ENCODE measurements around the gene ZMYND11. TPM values are rescaled to one million over a fixed set of nuclear protein-coding genes. Genes with fewer than 3 reads are reported as not detected.

The ZMYND11 gene
- polyA plus RNA-seq (2013), result 26.0 and 27.2 TPM in 2 replicates

- Histone ChIP-seq H3K9me3 (ENCODE audit: insufficient read depth, low read depth, low read length) (no peaks in the 10 kb centered on the region), H4K12ac (ENCODE audit: low read depth, low read length) (peak within 1 kb of the TSS; percentile 95), H3K27ac (ENCODE audit: low read depth, low read length) (peak within 1 kb of the TSS; percentile 90), H3K14ac (ENCODE audit: low read length) (peak within 1 kb of the TSS; percentile 98), H3K23ac (ENCODE audit: low read length) (peak within 1 kb of the TSS; percentile 50), H2AK5ac (ENCODE audit: low read length) (peak within 1 kb of the TSS; percentile 84), H3K79me1 (ENCODE audit: low read length) (peaks cover 15% of the 10 kb centered on the region), H3K18ac (ENCODE audit: low read length) (peak within 1 kb of the TSS; percentile 97), H2BK120ac (ENCODE audit: insufficient read depth, low read length, poor library complexity) (peak within 1 kb of the TSS; percentile 92), H3K4ac (ENCODE audit: low read depth, low read length) (peak within 1 kb of the TSS; percentile 89), H2BK5ac (ENCODE audit: low read depth, low read length, poor library complexity) (peak within 1 kb of the TSS; percentile 90), H3K27me3 (ENCODE audit: insufficient read depth, low read length) (no peaks in the 10 kb centered on the region), H4K91ac (ENCODE audit: low read depth, low read length) (peak within 1 kb of the TSS; percentile 99), H3K36me3 (ENCODE audit: control insufficient read depth in 1 of 2, insufficient read depth in 2 of 2, low read length in 2 of 2) (no peaks in the 10 kb centered on the region), H3K4me1 (ENCODE audit: control insufficient read depth in 1 of 2, insufficient read depth in 2 of 2, low read length in 2 of 2) (peaks cover 9 to 20% of the 10 kb centered on the region in 2 experiments), H3K4me2 (ENCODE audit: low read length) (peak within 1 kb of the TSS; percentile 98), H3K9ac (ENCODE audit: low read length) (peak within 1 kb of the TSS; percentile 98), H3K4me3 (ENCODE audit: low read depth, low read length) (peak within 1 kb of the TSS; percentile 86), H2BK12ac (ENCODE audit: low read length) (peak within 1 kb of the TSS; percentile 67), H4K8ac (ENCODE audit: low read depth, low read length) (peak within 1 kb of the TSS; percentile 95), H3K79me2 (ENCODE audit: control insufficient read depth, insufficient read depth, low read length, poor library complexity) (peaks cover 21% of the 10 kb centered on the region), H2AFZ (ENCODE audit: insufficient read depth, low read length, poor library complexity) (peak within 1 kb of the TSS; percentile 86)
- DNase-seq, result peak in 1 of 2 donors; percentile 51
- WGBS (ENCODE audit: extremely low coverage, insufficient coverage, insufficient read length), result no CpG with 5 or more reads among the region's 73 CpGs
These were observed at the start of gene ZMYND11 for GRCh38 chr10:135132-135600. TSS of gene ZMYND11 (plus strand) at chr10:135455. CDS start at chr10:180013, 44,558 bp downstream.

DNA sequence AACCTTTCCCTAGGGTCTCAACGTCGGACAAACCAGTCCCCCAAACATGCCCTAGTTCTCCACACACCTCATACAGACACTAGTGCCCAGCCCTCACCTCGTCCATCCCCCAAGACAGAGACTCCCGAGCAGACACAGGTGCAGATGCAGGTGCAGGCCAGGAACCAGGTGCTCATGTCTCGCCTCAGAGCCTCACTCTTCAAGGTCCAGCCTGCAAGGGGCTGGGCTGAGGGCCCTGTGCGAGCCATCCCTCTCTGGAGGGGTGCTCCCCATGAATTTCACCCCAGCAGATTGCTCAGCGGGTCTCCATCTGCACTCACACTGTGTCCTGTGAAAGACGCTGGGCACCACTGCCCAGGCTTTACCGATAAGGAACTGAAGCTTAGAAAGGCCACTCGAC, 49.2 kb upstream of the ZMYND11 start:
- H3K4me3 ChIP-seq (ENCODE audit: low read depth, low read length), result no peak overlapping the region
- no peak for DNase-seq
- H3K27me3 ChIP-seq (ENCODE audit: insufficient read depth, low read length), result no peaks in the 10 kb centered on the region
- no CpG with 5 or more reads among the region's 10 CpGs for WGBS (ENCODE audit: extremely low coverage, insufficient coverage, insufficient read length)
- no peak overlapping the region for H2AFZ ChIP-seq (ENCODE audit: insufficient read depth, low read length, poor library complexity)
- no peak overlapping the region for H3K4ac ChIP-seq (ENCODE audit: low read depth, low read length)
- H3K27ac ChIP-seq (ENCODE audit: low read depth, low read length), result no peak overlapping the region
- no peaks in the 10 kb centered on the region for H3K79me1 ChIP-seq (ENCODE audit: low read length)
- H3K79me2 ChIP-seq (ENCODE audit: control insufficient read depth, insufficient read depth, low read length, poor library complexity), result no peaks in the 10 kb centered on the region
- no peak overlapping the region for H3K23ac ChIP-seq (ENCODE audit: low read length)
- H4K91ac ChIP-seq (ENCODE audit: low read depth, low read length), result no peak overlapping the region
- peaks cover 36% of the 10 kb centered on the region for H3K9me3 ChIP-seq (ENCODE audit: insufficient read depth, low read depth, low read length)
- H3K36me3 ChIP-seq (ENCODE audit: control insufficient read depth in 1 of 2, insufficient read depth in 2 of 2, low read length in 2 of 2), result no peaks in the 10 kb centered on the region
- no peak overlapping the region for H3K4me2 ChIP-seq (ENCODE audit: low read length)
- H2AK5ac ChIP-seq (ENCODE audit: low read length), result no peak overlapping the region
- H4K8ac ChIP-seq (ENCODE audit: low read depth, low read length), result no peak overlapping the region
- H4K12ac ChIP-seq (ENCODE audit: low read depth, low read length), result no peak overlapping the region
- H3K4me1 ChIP-seq (ENCODE audit: control insufficient read depth in 1 of 2, insufficient read depth in 2 of 2, low read length in 2 of 2), result peaks cover 9% of the 10 kb centered on the region in 2 experiments
- H3K18ac ChIP-seq (ENCODE audit: low read length), result no peak overlapping the region
- no peak overlapping the region for H3K9ac ChIP-seq (ENCODE audit: low read length)
- H2BK5ac ChIP-seq (ENCODE audit: low read depth, low read length, poor library complexity), result no peak overlapping the region
- no peak overlapping the region for H2BK12ac ChIP-seq (ENCODE audit: low read length)
- no peak overlapping the region for H2BK120ac ChIP-seq (ENCODE audit: insufficient read depth, low read length, poor library complexity)
- no peak overlapping the region for H3K14ac ChIP-seq (ENCODE audit: low read length)

- H3K4ac ChIP-seq (ENCODE audit: low read depth, low read length), result no peak overlapping the region
- H3K36me3 ChIP-seq (ENCODE audit: control insufficient read depth in 1 of 2, insufficient read depth in 2 of 2, low read length in 2 of 2), result no peaks in the 10 kb centered on the region
- no peak overlapping the region for H2AFZ ChIP-seq (ENCODE audit: insufficient read depth, low read length, poor library complexity)
- H3K4me2 ChIP-seq (ENCODE audit: low read length), result no peak overlapping the region
- no peak overlapping the region for H3K23ac ChIP-seq (ENCODE audit: low read length)
- no peak overlapping the region for H3K27ac ChIP-seq (ENCODE audit: low read depth, low read length)
- H2BK5ac ChIP-seq (ENCODE audit: low read depth, low read length, poor library complexity), result no peak overlapping the region
- H3K9ac ChIP-seq (ENCODE audit: low read length), result no peak overlapping the region
- H3K9me3 ChIP-seq (ENCODE audit: insufficient read depth, low read depth, low read length), result peaks cover 43% of the 10 kb centered on the region
- no peaks in the 10 kb centered on the region for H3K79me2 ChIP-seq (ENCODE audit: control insufficient read depth, insufficient read depth, low read length, poor library complexity)
- no peak overlapping the region for H3K14ac ChIP-seq (ENCODE audit: low read length)
- no peak overlapping the region for H2AK5ac ChIP-seq (ENCODE audit: low read length)
- no peak overlapping the region for H4K91ac ChIP-seq (ENCODE audit: low read depth, low read length)
- peaks cover 6% of the 10 kb centered on the region for H3K79me1 ChIP-seq (ENCODE audit: low read length)
- no peak for DNase-seq
- no peak overlapping the region for H4K12ac ChIP-seq (ENCODE audit: low read depth, low read length)
- no peak overlapping the region for H3K4me3 ChIP-seq (ENCODE audit: low read depth, low read length)
- H2BK12ac ChIP-seq (ENCODE audit: low read length), result no peak overlapping the region
- peaks cover 18% of the 10 kb centered on the region in 2 experiments for H3K4me1 ChIP-seq (ENCODE audit: control insufficient read depth in 1 of 2, insufficient read depth in 2 of 2, low read length in 2 of 2)
- WGBS (ENCODE audit: extremely low coverage, insufficient coverage, insufficient read length), result no CpG with 5 or more reads among the region's 19 CpGs
- H3K27me3 ChIP-seq (ENCODE audit: insufficient read depth, low read length), result no peaks in the 10 kb centered on the region
- no peak overlapping the region for H3K18ac ChIP-seq (ENCODE audit: low read length)
- no peak overlapping the region for H4K8ac ChIP-seq (ENCODE audit: low read depth, low read length)
- H2BK120ac ChIP-seq (ENCODE audit: insufficient read depth, low read length, poor library complexity), result no peak overlapping the region
These were observed 47.8 kb upstream of the ZMYND11 start for GRCh38 chr10:87177-88080.

GRCh38 chr10:88253-88652, 47.0 kb upstream of the ZMYND11 start:
- WGBS (ENCODE audit: extremely low coverage, insufficient coverage, insufficient read length), result no CpG with 5 or more reads among the region's 4 CpGs
- Histone ChIP-seq H4K12ac (ENCODE audit: low read depth, low read length) (no peak overlapping the region), H3K4ac (ENCODE audit: low read depth, low read length) (no peak overlapping the region), H3K36me3 (ENCODE audit: control insufficient read depth in 1 of 2, insufficient read depth in 2 of 2, low read length in 2 of 2) (no peaks in the 10 kb centered on the region), H3K4me2 (ENCODE audit: low read length) (no peak overlapping the region), H2AK5ac (ENCODE audit: low read length) (no peak overlapping the region), H3K4me1 (ENCODE audit: control insufficient read depth in 1 of 2, insufficient read depth in 2 of 2, low read length in 2 of 2) (peaks cover 18% of the 10 kb centered on the region in 2 experiments), H3K9me3 (ENCODE audit: insufficient read depth, low read depth, low read length) (peaks cover 38% of the 10 kb centered on the region), H3K4me3 (ENCODE audit: low read depth, low read length) (peak overlapping the region; percentile 12), H4K91ac (ENCODE audit: low read depth, low read length) (no peak overlapping the region), H2BK5ac (ENCODE audit: low read depth, low read length, poor library complexity) (no peak overlapping the region), H3K79me2 (ENCODE audit: control insufficient read depth, insufficient read depth, low read length, poor library complexity) (no peaks in the 10 kb centered on the region), H2BK120ac (ENCODE audit: insufficient read depth, low read length, poor library complexity) (no peak overlapping the region), H3K23ac (ENCODE audit: low read length) (no peak overlapping the region), H2BK12ac (ENCODE audit: low read length) (no peak overlapping the region), H2AFZ (ENCODE audit: insufficient read depth, low read length, poor library complexity) (no peak overlapping the region), H3K27me3 (ENCODE audit: insufficient read depth, low read length) (no peaks in the 10 kb centered on the region), H3K14ac (ENCODE audit: low read length) (no peak overlapping the region), H3K9ac (ENCODE audit: low read length) (no peak overlapping the region), H4K8ac (ENCODE audit: low read depth, low read length) (no peak overlapping the region), H3K27ac (ENCODE audit: low read depth, low read length) (no peak overlapping the region), H3K79me1 (ENCODE audit: low read length) (peaks cover 6% of the 10 kb centered on the region), H3K18ac (ENCODE audit: low read length) (no peak overlapping the region)
- DNase-seq, result no peak
